ENCODE results near the gene PRKCA.

- no peak for TF ChIP-seq CTCF (IDR thresholded peaks at IDR 0.05)
- TF ChIP-seq POLR2A (IDR thresholded peaks at IDR 0.05) = no peak
These were observed 239.2 kb downstream of the PRKCA start for GRCh38 chr17:66541461-66542128.
